GM23338 (cell line): ENCODE results near the gene CPAMD8.

Experiments used
- CTCF ChIP-seq, 2 experiments: fragments of 200-600 bp in 1 of 2; sonication (generic) in 1 of 2; conservative IDR thresholded peaks; 2 replicates each; pipeline versions ENCODE4 v1.5.1 to v1.6.1; 2016 to 2017; ENCODE audit warnings: antibody characterized with exemption in 2 of 2, low read depth in 2 of 2, mild to moderate bottlenecking in 2 of 2, moderate library complexity in 1 of 2
- POLR2AphosphoS5 ChIP-seq: IDR thresholded peaks from 2 replicates; pipeline ENCODE4 v1.6.1; 2016; ENCODE audit warnings: antibody characterized with exemption, low read depth
- REST ChIP-seq: IDR thresholded peaks from one replicate; pipeline ENCODE4 v1.6.1; 2018; ENCODE audit warnings: antibody characterized with exemption; ENCODE audit not compliant: unreplicated experiment
- ZNF114 ChIP-seq: fragments of 250-450 bp; sonication (Bioruptor Pico); IDR thresholded peaks from 2 replicates; pipeline ENCODE4 v1.5.0; 2020; ENCODE audit warnings: mild to moderate bottlenecking, moderate library complexity

- TF ChIP-seq CTCF (conservative IDR thresholded peaks at IDR 0.05; ENCODE audit: low read depth in 2 of 2) (no peak), POLR2AphosphoS5 (no peak), REST (no peak), ZNF114 (CRISPR knock-in tag) (no peak)
These were observed 68.8 kb downstream of the CPAMD8 start for GRCh38 chr19:16957855-16958254.
